GM19351 (cell line): ENCODE measurements around the gene SRD5A1.

ENCODE experiments used
- ATAC-seq: cut with Tn5 transposase; IDR thresholded peaks from one replicate; pipeline ENCODE4 v1.9.1; 2021; ENCODE audit warnings: mild to moderate bottlenecking, moderate library complexity; ENCODE audit not compliant: unreplicated experiment

Gene SRD5A1

GRCh38 chr5:6723816-6724300 lies 90.6 kb downstream of the SRD5A1 start:
- no peak for ATAC-seq
